ENCODE data around the gene ZC3H12A.

ZC3H12A gene

GRCh38 chr1:37474046-37474696 is at the start of gene ZC3H12A:
Gene ZC3H12A, plus strand, starts transcription at chr1:37474580. Its CDS starts 917 bp downstream, at chr1:37475497.
- ATAC-seq (peak; percentile 60), DNase-seq (peak; percentile 95)

DNA sequence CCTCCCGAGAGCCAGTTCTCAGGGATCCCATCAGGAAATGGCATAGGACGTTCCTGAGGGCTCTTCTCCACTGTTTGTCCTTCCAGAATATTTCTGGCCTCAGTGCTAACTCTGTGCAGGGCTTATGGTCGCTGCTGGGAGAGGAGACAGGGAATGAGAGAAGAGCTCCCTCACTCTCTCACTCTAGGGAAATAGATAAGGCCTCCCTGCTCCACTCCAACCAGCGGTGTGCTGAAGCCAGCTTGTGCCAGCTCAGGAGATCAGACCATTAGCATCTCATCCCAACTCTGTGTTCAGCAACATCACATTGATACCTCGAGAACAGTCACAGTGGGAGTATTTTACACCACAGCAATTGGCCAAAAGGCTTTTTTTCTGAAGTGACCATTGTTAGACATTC is 49.2 kb upstream of the ZC3H12A start:
- DNase-seq = no peak

DNA sequence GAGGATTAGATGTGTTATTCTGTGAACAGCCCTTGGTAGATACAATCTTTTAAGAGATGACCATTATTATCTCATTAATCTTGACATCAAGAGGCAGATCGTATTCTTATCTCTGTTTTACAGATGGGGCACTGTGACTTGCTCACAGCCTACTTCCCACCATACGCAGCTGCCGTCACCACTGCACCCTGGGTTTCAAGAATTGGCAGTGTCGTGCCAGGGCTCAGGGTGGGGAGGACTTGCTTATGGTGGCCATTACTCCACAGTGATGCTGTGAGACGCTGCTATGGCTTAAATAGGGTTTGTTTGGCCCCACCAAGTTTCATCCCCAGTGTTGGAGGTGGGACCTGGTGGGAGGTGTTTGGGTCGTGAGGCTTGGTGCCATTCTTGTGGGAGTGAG is 45.4 kb upstream of the ZC3H12A start:
- DNase-seq (no peak), ATAC-seq (no peak)

More for the DNA sequence above, 49.2 kb upstream of the ZC3H12A start:
- ATAC-seq = no peak

DNA sequence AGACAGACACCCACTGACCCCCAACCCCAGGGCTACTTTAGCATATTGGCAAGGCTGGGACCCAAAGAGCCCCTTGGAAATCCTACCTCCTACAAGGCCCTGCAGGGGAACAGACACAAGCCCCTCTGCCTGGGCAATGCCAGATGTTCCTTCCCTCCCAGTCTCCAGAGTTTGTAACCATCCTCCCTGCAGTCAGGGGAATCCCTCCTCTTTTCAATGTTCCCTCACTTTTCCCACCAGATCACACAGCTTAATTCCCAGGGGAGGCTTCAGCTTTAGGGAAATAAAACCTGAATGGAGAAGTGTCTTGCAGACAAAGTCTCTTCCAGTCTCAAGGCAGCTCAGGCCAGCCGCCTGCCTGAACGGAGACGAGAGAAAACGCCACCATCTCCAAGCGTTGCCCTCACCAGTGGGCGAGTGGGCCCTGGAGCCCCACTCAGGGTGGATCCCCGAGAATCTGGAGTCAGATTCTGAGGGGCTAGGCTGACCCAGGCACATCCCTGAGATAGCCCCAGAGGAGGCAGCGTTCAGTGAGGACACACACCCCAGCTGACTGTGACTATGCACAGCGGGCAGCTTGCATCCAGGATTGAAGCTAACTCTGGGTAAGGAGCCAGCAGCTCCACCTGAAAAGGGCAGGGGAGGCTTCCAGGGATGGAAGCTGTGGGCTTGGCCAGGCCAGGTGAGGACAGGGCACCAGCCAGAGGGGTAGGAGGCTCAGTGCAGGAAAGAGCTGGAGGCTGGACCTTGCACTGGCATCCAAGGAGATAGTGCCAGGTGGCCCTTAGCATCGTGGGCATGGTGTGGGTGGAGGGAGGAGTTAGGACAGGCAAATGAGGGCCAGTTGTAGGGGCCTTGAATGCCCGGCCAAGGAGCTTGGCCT is 44.0 kb upstream of the ZC3H12A start:
- no peak for ATAC-seq
- DNase-seq = no peak

DNA sequence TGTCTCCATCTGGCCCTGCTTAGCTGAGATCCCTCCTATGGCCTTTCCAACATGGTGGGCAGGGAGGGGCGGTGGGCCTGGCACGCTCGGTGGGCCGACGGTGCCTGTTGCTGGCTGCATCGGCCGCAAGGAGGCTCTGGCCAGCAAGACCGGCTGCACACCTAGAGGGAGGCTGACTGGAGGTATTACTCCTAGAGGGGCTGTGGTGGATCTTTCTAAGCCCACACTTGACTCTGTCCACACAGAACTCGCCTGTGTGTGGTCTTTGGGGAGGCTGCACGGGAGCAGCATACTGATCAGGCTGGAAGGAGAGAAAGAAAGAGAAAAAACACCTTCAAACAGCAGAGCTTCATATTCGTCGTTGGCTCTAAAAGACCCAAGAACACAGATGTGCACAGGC is 41.7 kb upstream of the ZC3H12A start:
- ATAC-seq = no peak
- DNase-seq = no peak

DNA sequence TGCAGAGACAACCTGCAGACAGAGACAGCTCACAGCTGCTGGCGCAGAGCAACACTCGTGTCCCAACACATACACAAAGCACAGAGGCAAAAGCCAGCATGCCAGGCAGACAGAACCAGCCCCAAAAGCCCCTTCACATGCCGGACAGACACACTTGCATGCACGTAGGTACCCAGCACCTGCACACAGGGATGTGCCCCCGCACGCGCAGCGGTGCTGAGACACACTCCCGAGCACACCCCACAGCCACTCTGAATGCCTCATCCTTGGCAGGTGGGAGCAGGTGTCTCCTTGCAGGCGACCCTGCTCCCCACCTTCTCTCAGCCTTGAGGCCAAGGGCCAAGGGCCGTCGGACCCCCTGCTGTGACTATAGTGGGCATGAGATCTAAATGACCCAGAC is 41.2 kb upstream of the ZC3H12A start:
- DNase-seq = no peak
- ATAC-seq = no peak

- DNase-seq = peak; percentile 86
- ATAC-seq = peak; percentile 74
These were observed 39.8 kb upstream of the ZC3H12A start for GRCh38 chr1:37434292-37435225.

- ATAC-seq (no peak), DNase-seq (no peak)
These were observed 37.3 kb upstream of the ZC3H12A start for GRCh38 chr1:37437087-37437486.

GRCh38 chr1:37438037-37438868 is 36.1 kb upstream of the ZC3H12A start:
- DNase-seq (no peak), ATAC-seq (no peak)

GRCh38 chr1:37438869-37439343 is 35.5 kb upstream of the ZC3H12A start:
- no peak for ATAC-seq
- no peak for DNase-seq

DNA sequence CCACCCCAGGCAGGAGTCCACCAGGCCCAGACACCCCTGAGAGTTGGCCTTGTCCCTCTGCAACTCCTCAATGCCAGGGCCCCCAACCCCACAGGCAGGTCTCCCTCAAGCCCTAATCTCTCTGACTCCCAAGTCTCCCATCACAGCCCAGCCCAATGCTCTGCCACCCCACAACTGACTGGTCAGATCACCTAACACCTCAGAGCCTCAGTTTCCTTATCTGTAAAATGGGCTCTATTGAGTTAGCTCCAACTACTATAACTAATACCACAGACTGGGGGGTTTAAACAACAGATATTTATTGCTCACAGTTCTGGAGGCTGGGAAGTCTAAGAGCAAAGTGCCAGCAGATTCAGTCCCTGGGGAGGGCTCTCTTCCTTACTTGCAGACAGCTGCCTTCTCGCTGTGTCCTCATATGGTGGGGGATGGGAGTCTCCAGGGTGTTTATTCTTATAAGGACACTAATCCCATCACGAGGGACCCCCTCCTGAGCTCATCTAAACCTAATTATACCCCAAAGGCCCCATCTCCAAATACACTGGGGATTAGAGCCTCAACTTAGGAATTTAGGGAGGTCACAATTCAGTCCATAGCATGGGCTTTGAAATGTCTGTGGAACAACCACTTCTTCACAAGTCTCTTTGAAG is 34.9 kb upstream of the ZC3H12A start:
- DNase-seq = no peak
- no peak for ATAC-seq

- ATAC-seq = no peak
These were observed 32.9 kb upstream of the ZC3H12A start for GRCh38 chr1:37441490-37441889.

GRCh38 chr1:37442139-37442538 is 32.2 kb upstream of the ZC3H12A start:
- ATAC-seq = no peak
- DNase-seq = no peak

More at GRCh38 chr1:37441490-37441889, 32.9 kb upstream of the ZC3H12A start:
- DNase-seq = no peak

DNA sequence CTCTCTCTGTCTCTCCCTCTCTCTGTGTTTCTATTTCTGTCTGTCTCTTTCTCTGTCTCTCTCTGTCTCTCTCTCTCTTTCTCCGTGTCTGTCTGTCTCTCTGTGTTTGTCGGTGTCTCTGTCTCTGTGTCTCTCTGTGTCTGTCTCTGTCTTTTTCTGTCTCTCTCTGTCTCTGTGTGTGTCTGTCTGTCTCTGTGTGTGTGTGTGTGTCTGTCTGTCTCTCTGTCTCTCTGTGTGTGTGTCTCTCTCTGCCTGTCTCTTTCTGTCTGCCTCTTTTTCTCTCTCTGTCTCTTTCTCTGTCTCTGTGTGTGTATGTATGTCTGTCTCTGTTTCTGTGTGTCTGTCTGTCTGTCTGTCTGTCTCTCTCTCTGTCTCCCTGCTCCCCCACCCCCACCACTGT is 31.7 kb upstream of the ZC3H12A start:
- ATAC-seq = no peak
- DNase-seq = no peak

DNA sequence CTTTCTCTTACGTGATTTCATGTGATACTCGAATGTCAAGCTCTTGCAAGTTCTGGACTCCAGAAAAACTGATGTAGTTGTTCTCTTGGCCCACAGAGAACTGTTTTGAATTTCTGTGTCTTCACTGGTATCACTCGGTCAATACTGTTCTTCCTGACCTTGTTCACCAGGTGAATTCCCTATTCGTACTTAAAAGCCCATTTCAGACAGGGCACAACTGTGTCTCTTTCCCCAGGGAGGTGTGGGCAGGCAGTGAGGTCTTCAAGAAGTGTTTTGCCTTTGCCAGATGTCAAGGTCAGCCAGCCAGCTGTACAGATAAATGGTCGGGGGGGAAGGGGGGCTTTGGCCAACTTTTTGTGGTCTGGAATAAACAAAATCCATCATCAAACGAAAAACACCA is 27.5 kb upstream of the ZC3H12A start:
- ATAC-seq (no peak), DNase-seq (no peak)

DNA sequence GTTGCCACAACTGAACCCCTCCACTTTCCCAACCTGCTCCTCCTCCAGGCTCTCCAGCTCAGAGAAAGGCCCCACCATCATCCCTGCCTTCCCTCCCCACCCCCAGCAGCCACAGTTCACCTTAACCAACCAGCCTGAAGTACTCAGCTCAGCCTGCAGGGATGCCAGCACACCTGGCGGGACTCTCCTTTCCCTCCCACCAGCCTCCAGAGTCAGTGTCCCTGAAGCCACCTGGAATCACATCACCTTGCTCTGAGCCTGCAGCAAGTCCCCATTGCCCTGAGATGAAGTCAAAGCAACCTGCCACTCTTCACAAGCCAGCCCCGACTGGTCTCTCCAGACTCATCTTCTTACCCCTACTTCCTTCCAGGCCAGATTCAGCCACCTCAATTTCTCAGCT is 26.2 kb upstream of the ZC3H12A start:
- ATAC-seq = no peak

GRCh38 chr1:37448691-37449417 is 25.5 kb upstream of the ZC3H12A start:
- ATAC-seq (no peak), DNase-seq (no peak)

More for the DNA sequence above, 26.2 kb upstream of the ZC3H12A start:
- no peak for DNase-seq

GRCh38 chr1:37449936-37450335 is 24.4 kb upstream of the ZC3H12A start:
- peak; percentile 46 for DNase-seq
- ATAC-seq = peak; percentile 28

- ATAC-seq (no peak), DNase-seq (no peak)
These were observed 22.0 kb upstream of the ZC3H12A start for GRCh38 chr1:37452416-37452815.

- no peak for DNase-seq
- no peak for ATAC-seq
These were observed 20.7 kb upstream of the ZC3H12A start for GRCh38 chr1:37453647-37454046.

Data from stimulated activated naive CD8-positive, alpha-beta T cell treated with anti-CD3 and anti-CD28 coated beads, Interleukin-15, Interleukin-2, amounts not matched to agents 100 U/mL and 50 U/mL, for 24 hours (primary cell).